Neural crest cell (in vitro differentiated cells): ENCODE measurements around the gene ZNF614. TPM values are rescaled to one million over a fixed set of nuclear protein-coding genes. Genes with fewer than 3 reads are reported as not detected.
"Not testable (repeated sequence)": the region's sequence is repeated elsewhere in the genome, so short reads cannot be mapped to it uniquely, and the experiment has no call there.

Experiments
- DNase-seq: peaks from one replicate; pipeline ENCODE4 v3.0.0; 2021; ENCODE audit warnings: low read depth, mixed read lengths, low spot score
- H3K27ac Mint-ChIP-seq: one replicate; pipeline ENCODE4 v1.8.0; 2021; ENCODE audit warnings: mild to moderate bottlenecking, mixed read lengths; ENCODE audit not compliant: unreplicated experiment
- H3K27me3 Mint-ChIP-seq: 2 replicates; pipeline ENCODE4 v1.8.0; 2021; ENCODE audit warnings: low read depth, mild to moderate bottlenecking, mixed read lengths
- H3K36me3 Mint-ChIP-seq: 2 replicates; pipeline ENCODE4 v1.8.0; 2021; ENCODE audit warnings: low read depth, mild to moderate bottlenecking, mixed read lengths
- H3K4me1 Mint-ChIP-seq: 2 replicates; pipeline ENCODE4 v1.8.0; 2021; ENCODE audit warnings: mixed read lengths
- H3K4me3 Mint-ChIP-seq: one replicate; pipeline ENCODE4 v1.8.0; 2021; ENCODE audit warnings: mild to moderate bottlenecking, mixed read lengths
- H3K9me3 Mint-ChIP-seq: 2 replicates; pipeline ENCODE4 v1.8.0; 2021; ENCODE audit warnings: mixed read lengths
- total RNA-seq: library from RNA; stranded (reverse); gene quantifications from 2 replicates; pipeline ENCODE4 v1.2.1, GENCODE V29; 2021
- TF ChIP-seq, protein P1 (sequence below): fragments of 200-600 bp; sonication (generic); conservative IDR thresholded peaks from 2 replicates; pipeline ENCODE4 v1.5.0; 2021; ENCODE audit warnings: antibody characterized with exemption, mild to moderate bottlenecking

Gene ZNF614
- total RNA-seq, 1 donor from 2014 or later, result 11.5 TPM

DNA sequence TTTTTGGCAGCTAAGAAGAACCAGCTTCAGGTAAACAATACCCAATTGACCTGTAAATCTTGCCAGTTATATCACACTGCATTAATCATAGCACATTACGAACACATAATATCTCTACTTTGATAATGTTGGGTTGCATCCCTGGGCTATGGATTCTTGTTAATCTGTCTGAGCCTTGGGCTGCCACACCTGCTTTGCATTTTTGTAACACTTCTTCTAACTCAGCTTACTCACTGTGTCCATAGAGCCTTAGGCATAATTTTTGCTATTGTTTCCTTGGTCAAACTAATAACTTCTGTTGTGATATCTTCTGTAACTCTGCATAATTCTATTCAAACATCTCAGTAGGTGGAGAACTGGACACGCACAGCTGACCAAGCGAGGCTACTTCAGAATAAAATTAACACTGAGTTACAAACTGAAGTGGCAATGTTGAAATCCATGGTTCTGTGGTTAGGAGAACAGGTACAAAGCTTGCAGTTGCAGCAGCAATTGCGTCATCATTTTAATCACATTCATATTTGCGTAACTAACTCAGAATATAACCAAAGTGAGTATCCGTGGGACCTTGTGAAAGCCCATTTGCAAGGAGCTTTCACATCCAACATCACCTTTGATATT is 48.0 kb downstream of the ZNF614 start:
- no peak overlapping the region for H3K27ac Mint-ChIP-seq
- no peaks in the 10 kb centered on the region for H3K4me1 Mint-ChIP-seq
- TF ChIP-seq, protein P1, sequence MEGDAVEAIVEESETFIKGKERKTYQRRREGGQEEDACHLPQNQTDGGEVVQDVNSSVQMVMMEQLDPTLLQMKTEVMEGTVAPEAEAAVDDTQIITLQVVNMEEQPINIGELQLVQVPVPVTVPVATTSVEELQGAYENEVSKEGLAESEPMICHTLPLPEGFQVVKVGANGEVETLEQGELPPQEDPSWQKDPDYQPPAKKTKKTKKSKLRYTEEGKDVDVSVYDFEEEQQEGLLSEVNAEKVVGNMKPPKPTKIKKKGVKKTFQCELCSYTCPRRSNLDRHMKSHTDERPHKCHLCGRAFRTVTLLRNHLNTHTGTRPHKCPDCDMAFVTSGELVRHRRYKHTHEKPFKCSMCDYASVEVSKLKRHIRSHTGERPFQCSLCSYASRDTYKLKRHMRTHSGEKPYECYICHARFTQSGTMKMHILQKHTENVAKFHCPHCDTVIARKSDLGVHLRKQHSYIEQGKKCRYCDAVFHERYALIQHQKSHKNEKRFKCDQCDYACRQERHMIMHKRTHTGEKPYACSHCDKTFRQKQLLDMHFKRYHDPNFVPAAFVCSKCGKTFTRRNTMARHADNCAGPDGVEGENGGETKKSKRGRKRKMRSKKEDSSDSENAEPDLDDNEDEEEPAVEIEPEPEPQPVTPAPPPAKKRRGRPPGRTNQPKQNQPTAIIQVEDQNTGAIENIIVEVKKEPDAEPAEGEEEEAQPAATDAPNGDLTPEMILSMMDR, result no peak
- no peak overlapping the region for H3K4me3 Mint-ChIP-seq
- H3K36me3 Mint-ChIP-seq, result peaks cover 51% of the 10 kb centered on the region
- DNase-seq, result no peak
- H3K9me3 Mint-ChIP-seq, result peaks cover 26% of the 10 kb centered on the region
- no peaks in the 10 kb centered on the region for H3K27me3 Mint-ChIP-seq

DNA sequence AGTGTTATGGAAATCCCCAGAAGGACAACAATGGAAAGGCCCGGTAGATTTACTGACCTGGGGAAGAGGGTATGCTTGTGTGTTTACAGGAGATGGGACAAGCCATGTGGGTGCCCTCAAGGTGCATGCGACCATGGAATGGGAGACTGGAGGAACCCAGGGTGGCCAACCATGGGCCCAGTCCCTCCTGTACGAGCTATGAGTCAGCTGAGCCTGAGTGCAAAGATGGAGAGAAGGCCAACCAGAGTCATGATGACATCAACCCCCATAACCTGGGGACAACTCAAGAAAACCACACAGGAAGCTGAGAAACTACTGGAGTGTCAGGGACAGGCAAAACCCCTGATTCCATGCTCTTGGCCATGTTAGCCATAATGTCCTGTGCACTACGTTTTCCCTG is 49.3 kb downstream of the ZNF614 start:
- no peaks in the 10 kb centered on the region for H3K4me1 Mint-ChIP-seq

DNA sequence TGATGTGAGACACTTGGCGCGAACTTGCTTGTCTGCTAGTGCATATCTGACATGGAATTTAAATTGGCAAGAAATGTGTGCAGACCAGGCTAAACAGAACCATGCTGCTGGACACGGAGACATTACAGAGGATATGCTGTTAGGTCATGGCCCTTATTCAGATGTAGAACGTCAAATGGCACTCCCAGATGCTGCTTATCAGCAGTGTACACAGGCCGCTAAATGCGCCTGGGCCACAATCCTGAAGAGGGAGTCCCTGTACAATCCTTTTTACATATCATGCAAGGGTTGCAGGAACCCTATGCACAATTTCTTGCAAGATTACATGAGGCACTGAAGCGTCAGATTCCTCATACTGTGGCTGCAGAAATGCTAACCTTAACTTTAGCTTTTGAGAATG is 50.8 kb downstream of the ZNF614 start:
- H3K9me3 Mint-ChIP-seq, result peaks cover 31% of the 10 kb centered on the region
- DNase-seq, result no peak
- TF ChIP-seq, protein P1, result no peak
- peaks cover 63% of the 10 kb centered on the region for H3K36me3 Mint-ChIP-seq
- H3K27me3 Mint-ChIP-seq, result no peaks in the 10 kb centered on the region
- H3K4me3 Mint-ChIP-seq, result no peak overlapping the region
- no peaks in the 10 kb centered on the region for H3K4me1 Mint-ChIP-seq
- H3K27ac Mint-ChIP-seq, result no peak overlapping the region

More for the DNA sequence above, 49.3 kb downstream of the ZNF614 start:
- Mint-ChIP-seq H3K9me3 (peaks cover 30% of the 10 kb centered on the region), H3K27ac (no peak overlapping the region), H3K4me3 (no peak overlapping the region), H3K27me3 (no peaks in the 10 kb centered on the region), H3K36me3 (peaks cover 61% of the 10 kb centered on the region)
- no peak for DNase-seq
- TF ChIP-seq, protein P1, result no peak

DNA sequence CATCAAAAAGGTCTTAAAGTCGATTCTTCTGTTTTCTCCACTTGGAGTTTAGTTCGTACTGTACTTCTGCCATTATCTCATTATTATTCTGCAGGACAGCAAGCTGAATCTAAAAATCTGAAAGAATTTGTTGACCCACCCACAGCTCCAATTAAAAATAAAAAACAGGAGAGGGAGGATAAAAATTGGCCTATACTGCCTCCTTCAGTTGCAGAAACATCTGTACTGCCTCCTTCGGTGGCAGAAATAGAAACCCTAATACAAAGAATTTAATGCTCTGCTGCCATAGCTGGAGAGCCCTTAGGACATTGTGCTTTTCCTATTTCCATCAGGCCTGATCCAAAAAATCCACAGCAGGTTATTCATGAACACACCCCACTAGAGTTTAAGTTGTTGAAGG is 51.3 kb downstream of the ZNF614 start:
- Mint-ChIP-seq H3K36me3 (peaks cover 67% of the 10 kb centered on the region), H3K9me3 (peaks cover 32% of the 10 kb centered on the region), H3K4me1 (no peaks in the 10 kb centered on the region), H3K4me3 (no peak overlapping the region), H3K27me3 (no peaks in the 10 kb centered on the region), H3K27ac (no peak overlapping the region)
- TF ChIP-seq, protein P1, result no peak
- DNase-seq, result no peak

DNA sequence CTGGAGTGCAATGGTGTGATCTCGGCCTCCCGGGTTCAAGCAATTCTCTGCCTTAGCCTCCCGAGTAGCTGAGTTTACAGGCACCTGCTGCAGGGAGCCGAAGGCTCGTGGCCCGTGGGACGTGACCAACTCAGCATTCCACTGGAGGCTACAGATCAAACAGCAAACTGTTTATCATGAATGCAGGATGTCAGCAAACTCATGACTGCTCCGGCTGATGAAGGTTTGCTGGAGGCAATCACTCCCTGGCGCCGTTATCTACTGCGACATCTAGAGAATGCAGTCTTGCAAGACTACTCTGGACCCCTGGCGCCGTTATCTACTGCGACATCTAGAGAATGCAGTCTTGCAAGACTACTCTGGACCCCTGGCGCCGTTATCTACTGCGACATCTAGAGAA is 52.4 kb downstream of the ZNF614 start:
- not testable (repeated sequence) for H3K4me3 Mint-ChIP-seq, H3K4me1 Mint-ChIP-seq, DNase-seq, H3K27ac Mint-ChIP-seq, H3K27me3 Mint-ChIP-seq
- Mint-ChIP-seq H3K36me3 (peaks cover 72% of the 10 kb centered on the region), H3K9me3 (peaks cover 39% of the 10 kb centered on the region)

DNA sequence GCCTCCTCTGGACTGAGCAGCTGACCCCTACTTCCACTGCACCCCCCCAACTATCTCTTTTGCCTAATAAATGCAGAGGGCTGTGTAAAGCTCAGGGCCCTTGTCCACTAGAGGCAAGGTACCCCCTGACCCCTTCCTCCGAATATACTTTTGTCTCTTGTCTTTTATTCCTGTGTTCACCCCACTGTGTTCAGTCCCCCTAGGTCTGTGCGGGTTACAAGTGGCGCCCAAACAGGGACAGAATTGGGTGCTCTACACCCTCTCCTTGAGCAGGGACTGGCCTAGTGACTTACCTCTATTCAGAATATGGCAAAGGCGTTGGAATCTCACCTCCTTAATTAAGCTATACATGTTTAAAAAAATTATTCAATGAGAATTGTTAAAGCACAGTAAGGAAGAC is 56.6 kb downstream of the ZNF614 start:
- Mint-ChIP-seq H3K9me3 (peaks cover 25% of the 10 kb centered on the region), H3K27me3 (no peaks in the 10 kb centered on the region), H3K27ac (no peak overlapping the region), H3K4me3 (no peak overlapping the region), H3K4me1 (no peaks in the 10 kb centered on the region), H3K36me3 (peaks cover 70% of the 10 kb centered on the region)
- no peak for DNase-seq
- TF ChIP-seq, protein P1, result no peak
